Activated CD4-positive, alpha-beta T cell treated with anti-CD3 and anti-CD28 coated beads, Interleukin-2, amount 10 ng/mL, durations not matched to agents 7 days and 5 days (primary cell): Measurements from ENCODE around the gene ABT1. TPM values are rescaled to one million over a fixed set of nuclear protein-coding genes. Genes with fewer than 3 reads are reported as not detected.
"Not testable (repeated sequence)": the region's sequence is repeated elsewhere in the genome, so short reads cannot be mapped to it uniquely, and the experiment has no call there.

ENCODE experiments used
- CTCF ChIA-PET: fragments of 350-600 bp; sonication (Branson Sonifier 250); formaldehyde crosslinking; loops from one replicate; lab custom pipeline; 2021; ENCODE audit warnings: antibody characterized with exemption; lab: Charles Lee
- POLR2A ChIA-PET: fragments of 350-600 bp; sonication (Branson Sonifier 250); formaldehyde crosslinking; loops from one replicate; lab custom pipeline; 2021; ENCODE audit warnings: antibody characterized with exemption; lab: Charles Lee
- DNase-seq: peaks from one replicate; pipeline ENCODE4 v3.0.0-alpha.2; 2020
- H3K27ac Mint-ChIP-seq: one replicate; pipeline ENCODE4 v1.8.0; 2021; ENCODE audit warnings: mild to moderate bottlenecking, moderate library complexity, mixed read lengths
- H3K27me3 Mint-ChIP-seq: one replicate; pipeline ENCODE4 v1.8.0; 2021; ENCODE audit warnings: mixed read lengths
- H3K36me3 Mint-ChIP-seq: one replicate; pipeline ENCODE4 v1.8.0; 2021; ENCODE audit warnings: low read depth, mixed read lengths
- H3K4me1 Mint-ChIP-seq: one replicate; pipeline ENCODE4 v1.8.0; 2021; ENCODE audit warnings: mixed read lengths
- H3K4me3 Mint-ChIP-seq: one replicate; pipeline ENCODE4 v1.8.0; 2021; ENCODE audit warnings: mild to moderate bottlenecking, moderate library complexity, mixed read lengths
- H3K9me3 Mint-ChIP-seq: one replicate; pipeline ENCODE4 v1.8.0; 2021; ENCODE audit warnings: mixed read lengths
- total RNA-seq, 2 experiments: library from RNA; stranded (reverse); gene quantifications; one replicate each; pipeline ENCODE4 v1.2.3, GENCODE V29; 2021

ABT1 gene
- 10 to 100 TPM; 24.9 to 27.4 TPM for total RNA-seq

GRCh38 chr6:26596579-26597388, at the start of gene ABT1:
TSS of gene ABT1 (plus strand) at chr6:26596953. CDS start at chr6:26596983, 30 bp downstream.
- POLR2A ChIA-PET, result no interaction called here
- no peaks in the 10 kb centered on the region for H3K9me3 Mint-ChIP-seq
- peaks cover 25% of the 10 kb centered on the region for H3K27me3 Mint-ChIP-seq
- CTCF ChIA-PET, result interaction anchor here (0.6 to 4.4 kb wide), 8 partner anchors 11 to 269 kb away, joined by 3 to 42 read pairs (median 12); no protein-coding TSS in a partner anchor
- no peak within 1 kb of the TSS for H3K27ac Mint-ChIP-seq
- H3K4me1 Mint-ChIP-seq, result peaks cover 37% of the 10 kb centered on the region
- peak; percentile 98 for DNase-seq
- H3K4me3 Mint-ChIP-seq, result no peak within 1 kb of the TSS
- peaks cover 24% of the 10 kb centered on the region for H3K36me3 Mint-ChIP-seq

GRCh38 chr6:26547363-26547762, 49.4 kb upstream of the ABT1 start:
- CTCF ChIA-PET, H3K27ac Mint-ChIP-seq, H3K4me3 Mint-ChIP-seq, DNase-seq, H3K27me3 Mint-ChIP-seq, H3K9me3 Mint-ChIP-seq: not testable (repeated sequence)
- peaks cover 34% of the 10 kb centered on the region for H3K36me3 Mint-ChIP-seq
- POLR2A ChIA-PET, result interaction anchor here (0.7 kb wide), 1 partner anchor 15 kb away, joined by 3 read pairs; no protein-coding TSS in a partner anchor
- H3K4me1 Mint-ChIP-seq, result peaks cover 31% of the 10 kb centered on the region

GRCh38 chr6:26550250-26550993, 46.3 kb upstream of the ABT1 start:
- POLR2A ChIA-PET, result no interaction called here
- peak; percentile 43 for DNase-seq
- CTCF ChIA-PET, result interaction anchor here (0.6 to 2.8 kb wide), 6 partner anchors 13 to 259 kb away, joined by 3 to 9 read pairs (median 6); partner anchors contain the start of gene HMGN4
- peaks cover 15% of the 10 kb centered on the region for H3K36me3 Mint-ChIP-seq
- H3K27ac Mint-ChIP-seq, result peak overlapping the region; percentile 83
- peak overlapping the region; percentile 82 for H3K4me3 Mint-ChIP-seq
- H3K9me3 Mint-ChIP-seq, result no peaks in the 10 kb centered on the region
- peaks cover 17% of the 10 kb centered on the region for H3K4me1 Mint-ChIP-seq
- H3K27me3 Mint-ChIP-seq, result no peaks in the 10 kb centered on the region

DNA sequence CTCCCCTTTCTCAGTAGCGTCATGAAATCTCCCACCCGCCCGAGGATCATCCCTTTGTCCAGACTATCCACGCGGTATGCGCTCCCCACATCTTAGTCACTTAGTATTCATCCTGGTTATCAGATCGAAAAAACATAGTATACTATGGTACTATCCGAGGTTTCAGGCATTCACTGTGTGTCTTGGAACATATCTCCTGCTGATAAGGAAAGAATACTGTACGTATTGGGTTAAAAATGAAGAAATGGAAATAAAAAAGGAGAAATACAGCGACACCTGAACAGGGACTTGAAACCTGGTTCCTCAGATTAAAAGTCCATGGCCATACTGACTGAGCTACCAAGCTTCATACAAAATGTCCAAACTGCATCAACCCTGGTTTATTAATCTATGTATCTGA, 44.5 kb upstream of the ABT1 start:
- ChIA-PET POLR2A (interaction anchor here (1.5 kb wide), 1 partner anchor 17 kb away, joined by 7 read pairs; no protein-coding TSS in a partner anchor), CTCF (interaction anchor here (0.9 to 2.8 kb wide), 10 partner anchors 10 to 243 kb away, joined by 3 to 10 read pairs (median 5); partner anchors contain the start of gene HMGN4)
- Mint-ChIP-seq H3K4me3 (no peak overlapping the region), H3K27ac (no peak overlapping the region), H3K36me3 (no peaks in the 10 kb centered on the region), H3K27me3 (peaks cover 3% of the 10 kb centered on the region), H3K4me1 (peaks cover 24% of the 10 kb centered on the region), H3K9me3 (no peaks in the 10 kb centered on the region)
- no peak for DNase-seq

DNA sequence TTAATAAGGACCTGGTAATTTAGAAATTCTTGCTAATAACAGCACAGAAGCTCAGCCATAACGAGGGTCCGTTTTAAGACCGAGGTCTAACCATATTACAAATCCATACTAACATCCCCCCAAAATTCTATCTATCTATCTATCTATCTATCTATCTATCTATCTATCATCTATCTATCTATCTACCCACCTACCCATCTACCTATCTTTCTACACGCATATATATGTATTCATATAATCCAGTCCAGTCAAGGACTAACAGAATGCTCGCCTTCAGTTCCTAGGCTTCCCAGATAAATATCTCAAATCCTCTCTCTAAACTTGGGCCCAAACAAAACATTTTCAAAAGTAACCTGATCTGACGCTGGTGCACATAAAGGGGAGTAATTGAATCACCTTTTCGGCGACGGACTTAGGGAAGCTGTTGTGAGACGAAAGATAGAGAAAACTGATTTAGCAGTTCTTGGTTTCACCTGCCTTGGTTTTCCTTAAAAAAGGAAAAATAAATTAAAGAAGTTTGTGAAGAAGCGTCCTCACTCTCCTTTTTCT, 44.0 kb upstream of the ABT1 start:
- Mint-ChIP-seq H3K4me3 (no peak overlapping the region), H3K9me3 (no peaks in the 10 kb centered on the region), H3K36me3 (no peaks in the 10 kb centered on the region), H3K4me1 (peaks cover 24% of the 10 kb centered on the region), H3K27ac (no peak overlapping the region), H3K27me3 (peaks cover 3% of the 10 kb centered on the region)
- ChIA-PET CTCF (interaction anchor here (0.9 to 2.8 kb wide), 15 partner anchors 11 to 243 kb away, joined by 3 to 16 read pairs (median 5); partner anchors contain the start of gene HMGN4), POLR2A (interaction anchor here (1.5 kb wide), 1 partner anchor 16 kb away, joined by 7 read pairs; no protein-coding TSS in a partner anchor)
- DNase-seq, result no peak

DNA sequence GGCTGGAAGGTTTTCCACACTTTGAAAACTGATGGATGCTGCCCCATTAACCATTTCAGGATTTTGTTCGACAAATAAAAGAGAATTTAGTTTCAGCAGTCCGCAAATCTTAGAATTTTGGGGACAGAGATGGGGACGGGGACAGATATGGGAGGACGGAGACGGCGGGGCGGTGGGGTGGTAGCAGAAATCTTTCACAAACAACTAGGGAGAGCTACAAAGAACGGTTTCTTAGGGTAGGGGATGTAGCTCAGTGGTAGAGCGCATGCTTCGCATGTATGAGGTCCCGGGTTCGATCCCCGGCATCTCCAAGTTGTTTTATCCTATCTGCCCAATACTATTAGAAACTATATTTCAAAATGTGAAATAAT, 43.5 kb upstream of the ABT1 start:
- Mint-ChIP-seq H3K27me3 (peaks cover 3% of the 10 kb centered on the region), H3K9me3 (no peaks in the 10 kb centered on the region), H3K4me3 (no peak overlapping the region), H3K27ac (no peak overlapping the region), H3K4me1 (peaks cover 23% of the 10 kb centered on the region), H3K36me3 (no peaks in the 10 kb centered on the region)
- CTCF ChIA-PET, result interaction anchor here (1.0 to 2.4 kb wide), 17 partner anchors 8 to 244 kb away, joined by 3 to 16 read pairs (median 5); partner anchors contain the start of gene HMGN4
- peak; percentile 77 for DNase-seq
- POLR2A ChIA-PET, result interaction anchor here (1.4 to 1.5 kb wide), 2 partner anchors 16 to 223 kb away, joined by 4 to 7 read pairs; no protein-coding TSS in a partner anchor

- peak; percentile 78 for DNase-seq
- Mint-ChIP-seq H3K36me3 (no peaks in the 10 kb centered on the region), H3K27me3 (peaks cover 3% of the 10 kb centered on the region), H3K9me3 (no peaks in the 10 kb centered on the region), H3K27ac (no peak overlapping the region), H3K4me3 (no peak overlapping the region), H3K4me1 (peaks cover 22% of the 10 kb centered on the region)
- POLR2A ChIA-PET, result interaction anchor here (1.4 to 1.5 kb wide), 2 partner anchors 15 to 223 kb away, joined by 4 to 7 read pairs; no protein-coding TSS in a partner anchor
- CTCF ChIA-PET, result interaction anchor here (1.0 to 2.4 kb wide), 16 partner anchors 9 to 245 kb away, joined by 3 to 16 read pairs (median 5); partner anchors contain the start of gene HMGN4
These were observed 42.9 kb upstream of the ABT1 start for GRCh38 chr6:26553635-26554446.

DNA sequence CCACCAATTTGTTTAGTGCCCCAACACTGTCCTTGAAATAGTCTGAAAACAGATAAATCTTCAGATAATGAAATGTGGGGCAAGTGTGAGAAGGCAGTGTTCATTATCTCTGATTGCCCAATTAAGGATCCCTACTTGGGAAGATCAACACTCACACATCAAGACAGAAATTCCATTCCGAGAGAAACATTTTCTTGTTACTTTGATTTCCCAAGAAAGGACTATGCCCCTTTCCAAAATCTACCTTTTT, 42.4 kb upstream of the ABT1 start:
- no peak for DNase-seq
- peaks cover 22% of the 10 kb centered on the region for H3K4me1 Mint-ChIP-seq
- ChIA-PET CTCF (interaction anchor here (1.2 to 2.4 kb wide), 10 partner anchors 9 to 232 kb away, joined by 3 to 16 read pairs (median 5); partner anchors contain the start of gene HMGN4), POLR2A (interaction anchor here (1.4 kb wide), 1 partner anchor 224 kb away, joined by 4 read pairs; no protein-coding TSS in a partner anchor)
- no peaks in the 10 kb centered on the region for H3K9me3 Mint-ChIP-seq
- no peaks in the 10 kb centered on the region for H3K36me3 Mint-ChIP-seq
- H3K27me3 Mint-ChIP-seq, result peaks cover 3% of the 10 kb centered on the region
- no peak overlapping the region for H3K4me3 Mint-ChIP-seq
- H3K27ac Mint-ChIP-seq, result no peak overlapping the region

DNA sequence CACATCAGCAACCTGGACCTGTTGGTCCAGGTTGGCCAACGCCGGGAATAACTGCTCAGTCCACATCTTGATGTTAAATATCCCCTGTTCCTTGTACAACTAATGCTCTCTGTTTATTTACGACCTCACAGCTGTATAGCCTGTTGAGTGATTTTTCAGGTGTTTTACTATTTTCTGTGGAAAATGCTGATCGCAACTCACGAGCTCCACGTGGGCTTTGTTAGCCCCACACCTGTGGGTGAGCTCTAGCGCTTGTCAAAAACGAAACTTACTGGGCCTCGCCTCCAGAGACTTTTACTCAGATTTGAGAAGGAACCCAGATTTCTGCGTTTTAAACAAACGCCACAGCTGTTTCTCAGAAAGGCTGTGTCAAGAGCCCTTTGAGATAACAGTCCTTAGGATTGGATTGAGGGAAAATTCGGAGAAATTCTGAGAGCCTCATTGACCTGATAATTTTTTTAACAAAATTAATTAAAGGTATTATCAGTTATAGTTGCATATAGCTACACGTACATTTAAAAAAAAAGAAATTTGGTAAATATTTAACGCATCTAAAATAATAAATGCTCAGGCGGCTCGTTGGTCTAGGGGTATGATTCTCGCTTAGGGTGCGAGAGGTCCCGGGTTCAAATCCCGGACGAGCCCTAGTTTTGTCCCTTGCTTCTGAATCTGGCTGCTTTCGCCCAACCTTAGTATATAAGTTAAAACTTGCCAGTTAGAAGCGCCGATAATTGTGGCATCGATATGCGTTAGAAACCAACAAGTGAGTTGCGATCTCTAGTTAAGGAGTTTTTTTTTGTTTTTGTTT, 41.9 kb upstream of the ABT1 start:
- H3K27me3 Mint-ChIP-seq, result peaks cover 3% of the 10 kb centered on the region
- H3K36me3 Mint-ChIP-seq, result no peaks in the 10 kb centered on the region
- H3K4me3 Mint-ChIP-seq, result peak overlapping the region; percentile 54
- peak; percentile 63 for DNase-seq
- peak overlapping the region; percentile 75 for H3K27ac Mint-ChIP-seq
- H3K9me3 Mint-ChIP-seq, result no peaks in the 10 kb centered on the region
- POLR2A ChIA-PET, result interaction anchor here (0.6 kb wide), 1 partner anchor 1317 kb away, joined by 4 read pairs; a partner anchor contains a TSS
- peaks cover 18% of the 10 kb centered on the region for H3K4me1 Mint-ChIP-seq
- CTCF ChIA-PET, result interaction anchor here (1.2 to 2.4 kb wide), 5 partner anchors 10 to 213 kb away, joined by 4 to 16 read pairs (median 6); partner anchors contain the start of gene HMGN4

GRCh38 chr6:26555505-26556262, 41.1 kb upstream of the ABT1 start:
- POLR2A ChIA-PET, result interaction anchor here (0.6 kb wide), 1 partner anchor 1316 kb away, joined by 4 read pairs; a partner anchor contains a TSS
- Mint-ChIP-seq H3K27ac (peak overlapping the region; percentile 75), H3K36me3 (no peaks in the 10 kb centered on the region), H3K4me1 (peaks cover 12% of the 10 kb centered on the region), H3K4me3 (peak overlapping the region; percentile 54), H3K9me3 (no peaks in the 10 kb centered on the region), H3K27me3 (peaks cover 3% of the 10 kb centered on the region)
- CTCF ChIA-PET, result interaction anchor here (0.7 to 1.4 kb wide), 5 partner anchors 10 to 38 kb away, joined by 3 to 5 read pairs (median 4); partner anchors contain the start of gene HMGN4
- DNase-seq, result no peak
